HL-60/S4 treated with retinoic acid at 250 ng/mL for 4 days and 3 days (cell line): ENCODE measurements around the gene FOXL2NB.

Experiments used
- in situ Hi-C: fragments of 300-500 bp; cut with MboI; formaldehyde crosslinking; loops from 2 replicates; pipeline ENCODE4 v1.7.0; 2022; ENCODE audit warnings: low sequenced_read_pairs

The FOXL2NB gene

DNA sequence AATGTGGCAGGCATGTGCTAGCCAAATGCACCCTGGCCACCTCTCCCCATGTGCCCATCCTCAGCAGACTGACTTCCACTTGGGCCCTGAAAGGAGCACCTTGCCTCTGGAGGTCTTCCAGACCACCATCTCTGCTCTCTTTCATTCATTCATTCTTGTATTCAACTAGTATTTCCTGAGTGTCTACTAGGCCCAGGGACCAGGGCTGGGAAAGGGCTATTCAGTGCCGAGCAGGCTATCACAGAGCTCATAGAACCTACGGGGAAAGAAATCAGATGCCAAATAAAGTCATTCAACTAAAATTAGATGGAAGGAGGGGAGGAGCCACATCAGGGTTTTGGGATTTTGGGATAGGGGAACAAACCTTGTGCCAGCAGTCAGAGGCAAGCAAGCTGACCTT, 40.2 kb downstream of the FOXL2NB start:
- in situ Hi-C loops: no loop called here

DNA sequence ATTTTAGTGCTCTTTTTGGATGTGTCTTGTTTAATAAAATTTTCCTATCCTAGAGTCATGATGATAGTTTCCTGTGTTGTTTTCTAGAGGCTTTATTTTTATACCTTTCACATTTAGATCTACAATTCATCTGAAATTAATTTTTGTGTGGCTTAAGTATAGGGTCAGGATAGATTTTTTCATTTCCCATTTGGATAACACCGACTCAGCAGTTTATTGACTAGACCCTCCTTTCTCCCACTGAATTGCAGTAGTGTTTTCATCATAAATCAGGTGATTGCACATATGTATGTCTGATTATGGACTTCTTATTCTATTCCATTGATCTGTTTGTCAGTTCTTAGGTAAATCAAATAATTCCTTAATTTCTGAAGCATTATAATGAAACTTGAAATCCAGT, 48.7 kb downstream of the FOXL2NB start:
- in situ Hi-C loops: no loop called here
